Sciatic nerve (tissue), 2 donors: Measurements from ENCODE around the gene TANC1. TPM values are rescaled to one million over a fixed set of nuclear protein-coding genes. Genes with fewer than 3 reads are reported as not detected.

Experiments used
- ATAC-seq: fragments of 200-7000 bp; cut with Tn5 transposase; one replicate; pipeline ENCODE4 v1.9.1; 2020; ENCODE audit warnings: mild to moderate bottlenecking, moderate library complexity
- DNase-seq: peaks from one replicate; pipeline ENCODE4 v3.0.0-alpha.2; 2020; ENCODE audit warnings: low spot score
- intact Hi-C: fragments of 100-400 bp; cut with DNase I; formaldehyde crosslinking; loops from one replicate; pipeline ENCODE4 v1.14.2; 2022
- total RNA-seq: library from RNA; stranded (reverse); fragmentation: NEBNext Ultra II Directional; extraction: Animal tissue kit (Norgen Biotek cat#: 25700); gene quantifications from one replicate; pipeline ENCODE4 v1.2.1, GENCODE V29; 2021
- donor health status: DM: no; HTN: no; CAD: no.
- donor health status: DM: no; HTN: no; CAD: no.

TANC1 gene
- total RNA-seq, 1 donor from 2014 or later, result 50.3 TPM

GRCh38 chr2:159045545-159046454 lies 77.4 kb downstream of the TANC1 start:
- DNase-seq, result no peak
- intact Hi-C loops, result no loop called here
- no peak for ATAC-seq

- no peak for DNase-seq
- ATAC-seq, result no peak
- intact Hi-C loops, result no loop called here
Measured at GRCh38 chr2:159046966-159047365, 78.5 kb downstream of the TANC1 start.

GRCh38 chr2:159050426-159050825 lies 82.0 kb downstream of the TANC1 start:
- no peak for ATAC-seq
- intact Hi-C loops, result no loop called here
- DNase-seq, result no peak

GRCh38 chr2:159051133-159051532 lies 82.7 kb downstream of the TANC1 start:
- no peak for ATAC-seq
- intact Hi-C loops, result no loop called here
- DNase-seq, result no peak

- DNase-seq (no peak), ATAC-seq (peak; percentile 16)
- intact Hi-C loops, result no loop called here
Measured at GRCh38 chr2:159051661-159052060, 83.2 kb downstream of the TANC1 start.

- intact Hi-C loops, result no loop called here
Measured at GRCh38 chr2:159052157-159052601, 83.7 kb downstream of the TANC1 start.

GRCh38 chr2:159053161-159054031 lies 85.0 kb downstream of the TANC1 start:
- ATAC-seq (no peak), DNase-seq (no peak)
- intact Hi-C loops, result no loop called here

More at GRCh38 chr2:159052157-159052601, 83.7 kb downstream of the TANC1 start:
- DNase-seq (no peak), ATAC-seq (no peak)

- ATAC-seq (no peak), DNase-seq (no peak)
- intact Hi-C loops, result no loop called here
Measured at GRCh38 chr2:159054032-159054334, 85.5 kb downstream of the TANC1 start.

GRCh38 chr2:159054985-159055384 lies 86.5 kb downstream of the TANC1 start:
- intact Hi-C loops, result no loop called here
- ATAC-seq (peak; percentile 43), DNase-seq (no peak)

GRCh38 chr2:159060518-159060917 lies 92.1 kb downstream of the TANC1 start:
- ATAC-seq (no peak), DNase-seq (no peak)
- intact Hi-C loops, result no loop called here

- DNase-seq, result no peak
- intact Hi-C loops, result no loop called here
- ATAC-seq, result no peak
Measured at GRCh38 chr2:159063677-159064076, 95.2 kb downstream of the TANC1 start.

GRCh38 chr2:159064446-159065301 lies 96.2 kb downstream of the TANC1 start:
- DNase-seq (no peak), ATAC-seq (peak; percentile 29)
- intact Hi-C loops, result no loop called here

- no peak for ATAC-seq
- intact Hi-C loops, result no loop called here
Measured at GRCh38 chr2:159065313-159065712, 96.9 kb downstream of the TANC1 start.

GRCh38 chr2:159065891-159066290 lies 97.5 kb downstream of the TANC1 start:
- no peak for DNase-seq
- intact Hi-C loops, result no loop called here
- ATAC-seq, result no peak

More at GRCh38 chr2:159065313-159065712, 96.9 kb downstream of the TANC1 start:
- no peak for DNase-seq

GRCh38 chr2:159066541-159067156 lies 98.2 kb downstream of the TANC1 start:
- DNase-seq, result no peak
- ATAC-seq, result no peak
- intact Hi-C loops, result no loop called here

GRCh38 chr2:159067971-159068370 lies 99.5 kb downstream of the TANC1 start:
- intact Hi-C loops, result no loop called here
- ATAC-seq, result no peak

GRCh38 chr2:159069229-159069628 lies 100.8 kb downstream of the TANC1 start:
- DNase-seq (no peak), ATAC-seq (no peak)
- intact Hi-C loops, result no loop called here

More at GRCh38 chr2:159067971-159068370, 99.5 kb downstream of the TANC1 start:
- no peak for DNase-seq

- intact Hi-C loops, result no loop called here
Measured at GRCh38 chr2:159070235-159070634, 101.8 kb downstream of the TANC1 start.

More at GRCh38 chr2:159070235-159070634, 101.8 kb downstream of the TANC1 start:
- no peak for ATAC-seq
- DNase-seq, result no peak
